Fibroblast of mammary gland (primary cell): ENCODE measurements around the gene DNM3.

ENCODE experiments used
- DNase-seq: peaks from one replicate; pipeline ENCODE4 v3.0.0-alpha.2; 2010; ENCODE audit warnings: low read depth
- H3K4me3 ChIP-seq: 2 replicates; pipeline ENCODE4 v1.5.1; 2011; ENCODE audit warnings: low read depth, mild to moderate bottlenecking, low read length, moderate library complexity; ENCODE audit not compliant: control insufficient read depth
- CTCF ChIP-seq: conservative IDR thresholded peaks from 2 replicates; pipeline ENCODE4 v1.5.1; 2011; ENCODE audit warnings: low read depth, low read length, inconsistent platforms; ENCODE audit not compliant: control insufficient read depth, insufficient read depth

The DNM3 gene

DNA sequence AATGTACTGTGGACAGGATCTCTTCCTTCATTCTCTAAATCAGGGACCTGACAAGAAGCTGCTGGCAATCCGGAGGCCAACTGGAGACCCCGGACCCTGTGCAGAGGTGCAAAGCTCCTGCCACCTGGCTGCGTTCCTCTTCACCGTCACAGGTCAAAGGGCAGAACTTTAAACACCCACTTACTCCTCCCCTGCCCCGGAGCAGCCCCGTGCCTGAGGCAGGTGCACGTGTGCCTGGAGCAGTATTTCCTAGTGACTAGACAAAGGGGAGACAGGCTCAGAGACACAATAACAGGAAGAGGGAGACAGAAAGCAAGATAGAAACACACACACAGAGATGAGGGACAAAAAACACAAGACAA lies 609.2 kb downstream of the DNM3 start:
- no peak for DNase-seq
- no peak for TF ChIP-seq CTCF
- no peak overlapping the region for H3K4me3 ChIP-seq

DNA sequence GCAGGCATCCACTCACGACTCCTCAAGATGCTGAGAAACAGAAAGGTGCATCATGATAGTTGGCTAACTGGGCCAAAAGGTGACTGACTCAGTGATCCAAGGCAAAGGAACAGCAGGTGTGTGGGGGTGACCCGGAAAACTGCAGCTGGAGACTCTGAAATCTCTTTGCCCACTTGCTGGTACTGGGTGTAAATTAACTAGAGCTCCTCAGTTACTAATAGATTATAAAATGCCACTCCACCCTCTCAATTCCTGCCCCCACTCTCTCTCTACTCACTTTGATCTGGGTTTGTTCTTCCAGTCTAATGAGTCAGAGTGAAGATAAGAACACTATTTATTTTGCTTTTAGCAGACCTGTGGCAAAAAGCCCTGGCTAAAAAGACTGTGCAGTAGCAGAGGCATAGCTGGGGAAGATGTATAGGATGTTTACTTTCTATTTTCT lies 609.7 kb downstream of the DNM3 start:
- TF ChIP-seq CTCF, result no peak
- no peak overlapping the region for H3K4me3 ChIP-seq
- no peak for DNase-seq

GRCh38 chr1:172452536-172453152 lies 611.3 kb downstream of the DNM3 start:
- TF ChIP-seq CTCF, result no peak
- no peak for DNase-seq
- H3K4me3 ChIP-seq, result no peak overlapping the region

DNA sequence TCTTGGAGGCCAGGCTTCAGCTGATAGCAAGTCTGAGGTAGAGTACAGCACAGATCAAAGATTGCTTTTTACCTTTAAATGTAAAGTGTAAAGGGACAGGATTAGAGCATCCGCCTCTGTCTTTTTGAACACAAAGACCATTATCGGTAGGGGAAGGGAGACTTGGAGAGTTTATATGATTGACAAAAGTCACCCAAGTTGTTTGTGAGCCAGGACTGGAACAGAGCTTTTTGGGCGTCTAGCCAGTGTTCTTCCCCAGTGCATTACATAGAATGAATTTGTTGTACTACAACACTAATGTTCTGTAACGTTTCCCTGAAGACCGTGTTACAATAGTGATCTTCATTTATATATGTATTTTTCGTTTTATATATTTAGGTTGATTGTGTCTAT lies 611.9 kb downstream of the DNM3 start:
- no peak overlapping the region for H3K4me3 ChIP-seq
- no peak for DNase-seq
- no peak for TF ChIP-seq CTCF

DNA sequence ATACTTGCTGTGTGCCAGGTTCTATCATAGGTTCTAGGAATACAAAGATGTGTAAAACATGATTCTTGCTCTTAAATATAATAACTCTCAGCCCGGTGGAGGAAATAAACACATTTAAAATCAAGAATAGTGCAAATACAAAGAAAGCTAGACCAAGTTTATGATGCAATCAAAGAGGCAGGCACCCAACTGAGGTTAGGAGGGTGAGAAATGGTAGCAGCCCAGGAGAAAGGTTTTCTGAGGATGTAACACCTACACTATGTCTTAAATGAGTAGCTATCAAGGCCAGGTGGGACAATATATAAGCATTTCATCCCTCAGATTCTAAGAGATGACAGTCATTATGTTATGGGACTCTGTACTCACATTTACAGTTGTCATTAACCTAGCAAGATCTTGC lies 612.3 kb downstream of the DNM3 start:
- DNase-seq, result no peak
- H3K4me3 ChIP-seq, result no peak overlapping the region
- no peak for TF ChIP-seq CTCF

- TF ChIP-seq CTCF, result no peak
- no peak for DNase-seq
- no peak overlapping the region for H3K4me3 ChIP-seq
Measured at GRCh38 chr1:172455451-172455850, 614.2 kb downstream of the DNM3 start.

GRCh38 chr1:172456344-172456769 lies 615.1 kb downstream of the DNM3 start:
- TF ChIP-seq CTCF, result no peak
- no peak overlapping the region for H3K4me3 ChIP-seq
- no peak for DNase-seq
